ENCODE results near the gene BICC1. TPM values are rescaled to one million over a fixed set of nuclear protein-coding genes. Genes with fewer than 3 reads are reported as not detected.

Gene BICC1
- total RNA-seq, 1 donor from 2014 or later = 12.8 TPM

- no peak for DNase-seq (ENCODE audit: low spot score)
Measured at GRCh38 chr10:58747687-58748086, 235.0 kb downstream of the BICC1 start.

- no peak for DNase-seq (ENCODE audit: low spot score)
Measured at GRCh38 chr10:58752665-58753064, 240.0 kb downstream of the BICC1 start.

- DNase-seq (ENCODE audit: low spot score) = no peak
Measured at GRCh38 chr10:58753425-58753824, 240.8 kb downstream of the BICC1 start.

- peak; percentile 73 for DNase-seq (ENCODE audit: low spot score)
Measured at GRCh38 chr10:58754469-58755339, 242.0 kb downstream of the BICC1 start.

GRCh38 chr10:58755340-58755610, 242.6 kb downstream of the BICC1 start:
- peak; percentile 48 for DNase-seq (ENCODE audit: low spot score)

- DNase-seq (ENCODE audit: low spot score) = peak; percentile 39
Measured at GRCh38 chr10:58755677-58756076, 243.0 kb downstream of the BICC1 start.

- peak; percentile 38 for DNase-seq (ENCODE audit: low spot score)
Measured at GRCh38 chr10:58756130-58756719, 243.6 kb downstream of the BICC1 start.

- peak; percentile 77 for DNase-seq (ENCODE audit: low spot score)
Measured at GRCh38 chr10:58757352-58758065, 244.8 kb downstream of the BICC1 start.

GRCh38 chr10:58758321-58758720, 245.6 kb downstream of the BICC1 start:
- no peak for DNase-seq (ENCODE audit: low spot score)

GRCh38 chr10:58764087-58764747, 251.5 kb downstream of the BICC1 start:
- DNase-seq (ENCODE audit: low spot score) = no peak

GRCh38 chr10:58765910-58766309, 253.2 kb downstream of the BICC1 start:
- DNase-seq (ENCODE audit: low spot score) = no peak

- no peak for DNase-seq (ENCODE audit: low spot score)
Measured at GRCh38 chr10:58767652-58768051, 255.0 kb downstream of the BICC1 start.

GRCh38 chr10:58771863-58772262, 259.2 kb downstream of the BICC1 start:
- no peak for DNase-seq (ENCODE audit: low spot score)

GRCh38 chr10:58772758-58773157, 260.1 kb downstream of the BICC1 start:
- DNase-seq (ENCODE audit: low spot score) = no peak

GRCh38 chr10:58773341-58773740, 260.7 kb downstream of the BICC1 start:
- no peak for DNase-seq (ENCODE audit: low spot score)

- no peak for DNase-seq (ENCODE audit: low spot score)
Measured at GRCh38 chr10:58773944-58774343, 261.3 kb downstream of the BICC1 start.

- peak; percentile 55 for DNase-seq (ENCODE audit: low spot score)
Measured at GRCh38 chr10:58775960-58776567, 263.4 kb downstream of the BICC1 start.

GRCh38 chr10:58776568-58777318, 264.1 kb downstream of the BICC1 start:
- DNase-seq (ENCODE audit: low spot score) = peak; percentile 34

GRCh38 chr10:58778966-58779365, 266.3 kb downstream of the BICC1 start:
- no peak for DNase-seq (ENCODE audit: low spot score)

- DNase-seq (ENCODE audit: low spot score) = no peak
Measured at GRCh38 chr10:58779594-58779993, 266.9 kb downstream of the BICC1 start.

- DNase-seq (ENCODE audit: low spot score) = peak; percentile 67
Measured at GRCh38 chr10:58780476-58780875, 267.8 kb downstream of the BICC1 start.

Measured in umbilical cord (tissue), 2 donors.